ENCODE results near the gene STT3B. TPM values are rescaled to one million over a fixed set of nuclear protein-coding genes. Genes with fewer than 3 reads are reported as not detected.

Gene STT3B
- total and polyA plus RNA-seq, 2 of the 13 experiments (the other 11 are each of a cell fraction or from before 2014, with no cell fraction given): 85.0 to 205 TPM

GRCh38 chr3:31531992-31532586 is 636 bp upstream of the STT3B start (continued):
- TF ChIP-seq BRF2 (CRISPR knock-in tag; IDR thresholded peaks at IDR 0.05) (peak; percentile 94), HNF4A (CRISPR knock-in tag; IDR thresholded peaks at IDR 0.05) (no peak; the same call in 1 of the 2 replicates), RFX1 (IDR thresholded peaks at IDR 0.05) (no peak), ZNF724P (CRISPR knock-in tag; IDR thresholded peaks at IDR 0.05; ENCODE audit: borderline replicate concordance) (peak; percentile 95; the same call in 1 of the 2 replicates), SMARCE1 (IDR thresholded peaks at IDR 0.05; ENCODE audit: borderline replicate concordance) (no peak), ZNF276 (CRISPR knock-in tag; IDR thresholded peaks at IDR 0.05; ENCODE audit: low read depth) (peak; percentile 59; the same call in 1 of the 2 replicates), ZBTB1 (CRISPR knock-in tag; IDR thresholded peaks at IDR 0.05; ENCODE audit: borderline replicate concordance) (no peak), THAP8 (CRISPR knock-in tag; IDR thresholded peaks at IDR 0.05; ENCODE audit: borderline replicate concordance) (peak; percentile 90; the same call in 1 of the 2 replicates), ZNF556 (CRISPR knock-in tag; IDR thresholded peaks at IDR 0.05; ENCODE audit: borderline replicate concordance) (peak; percentile 13; the same call in 1 of the 2 replicates), ZNF619 (CRISPR knock-in tag; IDR thresholded peaks at IDR 0.05) (peak; percentile 91), SMAD3 (CRISPR knock-in tag; IDR thresholded peaks at IDR 0.05) (no peak; the same call in none of the 2 replicates), ZNF256 (CRISPR knock-in tag; conservative IDR thresholded peaks at IDR 0.05) (no peak), ZC3H13 (CRISPR knock-in tag; IDR thresholded peaks at IDR 0.05) (peak; percentile 94), MAFF (IDR thresholded peaks at IDR 0.05; ENCODE audit: low read depth, low read length) (no peak), ZBTB38 (CRISPR knock-in tag; IDR thresholded peaks at IDR 0.05) (peak; percentile 74; the same call in 1 of the 2 replicates), DMAP1 (CRISPR knock-in tag; IDR thresholded peaks at IDR 0.05) (peak; percentile 97), ZIK1 (CRISPR knock-in tag; IDR thresholded peaks at IDR 0.05; ENCODE audit: borderline replicate concordance, low read depth) (peak; percentile 79; the same call in 1 of the 2 replicates), IRF1 (CRISPR knock-in tag; IDR thresholded peaks at IDR 0.05; ENCODE audit: low read depth) (no peak), ZNF496 (CRISPR knock-in tag; IDR thresholded peaks at IDR 0.05; ENCODE audit: insufficient replicate concordance) (no peak), ZNF766 (CRISPR knock-in tag; IDR thresholded peaks at IDR 0.05; ENCODE audit: borderline replicate concordance) (peak; percentile 52; the same call in 1 of the 2 replicates), AFF4 (CRISPR knock-in tag; IDR thresholded peaks at IDR 0.05) (no peak), IRF2 (CRISPR knock-in tag; IDR thresholded peaks at IDR 0.05) (no peak), ATRX (CRISPR knock-in tag; IDR thresholded peaks at IDR 0.05; ENCODE audit: borderline replicate concordance) (no peak)
